WTC11 (cell line): ENCODE results near the gene LMO1.

ENCODE experiments used
- ELF4 ChIP-seq: sonication (generic); formaldehyde crosslinking; IDR thresholded peaks from 2 replicates; pipeline ENCODE4 v1.8.1; 2022; ENCODE audit warnings: low read depth, mild to moderate bottlenecking, moderate library complexity, missing genetic modification reagents
- FOXP1 ChIP-seq: sonication (generic); formaldehyde crosslinking; IDR thresholded peaks from 2 replicates; pipeline ENCODE4 v1.8.0; 2022; ENCODE audit warnings: missing genetic modification reagents, mild to moderate bottlenecking, moderate library complexity, borderline replicate concordance
- IRF2 ChIP-seq: sonication (generic); formaldehyde crosslinking; IDR thresholded peaks from 2 replicates; pipeline ENCODE4 v1.8.0; 2022; ENCODE audit warnings: low read depth, missing genetic modification reagents, borderline replicate concordance
- NFE2L1 ChIP-seq: sonication (generic); formaldehyde crosslinking; IDR thresholded peaks from 2 replicates; pipeline ENCODE4 v1.8.1; 2023; ENCODE audit warnings: missing genetic modification reagents
- PREB ChIP-seq: sonication (generic); formaldehyde crosslinking; IDR thresholded peaks from 2 replicates; pipeline ENCODE4 v1.8.1; 2022; ENCODE audit warnings: mild to moderate bottlenecking, missing genetic modification reagents, moderate library complexity, borderline replicate concordance
- TF ChIP-seq, protein P1 (sequence below): sonication (generic); formaldehyde crosslinking; IDR thresholded peaks from 2 replicates; pipeline ENCODE4 v1.8.0; 2022; ENCODE audit warnings: missing genetic modification reagents
- TF ChIP-seq, protein P2 (sequence below): sonication (generic); formaldehyde crosslinking; IDR thresholded peaks from 2 replicates; pipeline ENCODE4 v1.8.1; 2022; ENCODE audit warnings: low read depth, missing genetic modification reagents, borderline replicate concordance
- TF ChIP-seq, protein P3 (sequence below): fragments of 200-600 bp; IDR thresholded peaks from 2 replicates; pipeline ENCODE4 v1.8.0; 2022; ENCODE audit warnings: antibody characterized with exemption

DNA sequence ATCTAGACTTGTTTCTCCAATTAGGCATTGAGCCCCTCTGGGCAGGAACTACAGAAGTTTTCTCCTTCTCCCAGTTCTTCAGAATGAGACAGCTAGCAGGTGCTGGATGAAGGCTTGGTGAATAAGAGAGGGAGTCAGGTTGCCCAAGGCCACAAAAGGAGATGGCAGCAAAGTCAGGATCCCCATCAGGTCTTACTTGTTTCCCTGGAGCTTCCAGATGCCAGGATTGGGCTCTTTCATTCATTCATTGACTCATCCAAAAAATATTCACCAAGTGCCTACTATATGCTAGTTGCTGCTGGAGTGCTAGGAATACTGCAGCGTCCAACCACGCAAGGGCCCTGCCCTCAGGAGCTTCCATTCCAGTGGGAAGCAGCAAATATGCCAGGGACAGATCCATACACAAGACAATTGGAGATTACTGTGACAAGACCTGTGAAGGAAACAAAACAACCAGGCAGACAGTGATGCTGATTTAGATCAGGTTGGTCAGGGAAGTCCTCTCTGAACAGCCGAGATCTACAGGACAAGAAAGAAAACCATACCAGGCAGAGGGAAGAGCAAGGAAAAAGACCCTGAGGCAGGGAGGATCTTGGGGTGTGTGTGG, 24.6 kb upstream of the LMO1 start:
- TF ChIP-seq, protein P1, sequence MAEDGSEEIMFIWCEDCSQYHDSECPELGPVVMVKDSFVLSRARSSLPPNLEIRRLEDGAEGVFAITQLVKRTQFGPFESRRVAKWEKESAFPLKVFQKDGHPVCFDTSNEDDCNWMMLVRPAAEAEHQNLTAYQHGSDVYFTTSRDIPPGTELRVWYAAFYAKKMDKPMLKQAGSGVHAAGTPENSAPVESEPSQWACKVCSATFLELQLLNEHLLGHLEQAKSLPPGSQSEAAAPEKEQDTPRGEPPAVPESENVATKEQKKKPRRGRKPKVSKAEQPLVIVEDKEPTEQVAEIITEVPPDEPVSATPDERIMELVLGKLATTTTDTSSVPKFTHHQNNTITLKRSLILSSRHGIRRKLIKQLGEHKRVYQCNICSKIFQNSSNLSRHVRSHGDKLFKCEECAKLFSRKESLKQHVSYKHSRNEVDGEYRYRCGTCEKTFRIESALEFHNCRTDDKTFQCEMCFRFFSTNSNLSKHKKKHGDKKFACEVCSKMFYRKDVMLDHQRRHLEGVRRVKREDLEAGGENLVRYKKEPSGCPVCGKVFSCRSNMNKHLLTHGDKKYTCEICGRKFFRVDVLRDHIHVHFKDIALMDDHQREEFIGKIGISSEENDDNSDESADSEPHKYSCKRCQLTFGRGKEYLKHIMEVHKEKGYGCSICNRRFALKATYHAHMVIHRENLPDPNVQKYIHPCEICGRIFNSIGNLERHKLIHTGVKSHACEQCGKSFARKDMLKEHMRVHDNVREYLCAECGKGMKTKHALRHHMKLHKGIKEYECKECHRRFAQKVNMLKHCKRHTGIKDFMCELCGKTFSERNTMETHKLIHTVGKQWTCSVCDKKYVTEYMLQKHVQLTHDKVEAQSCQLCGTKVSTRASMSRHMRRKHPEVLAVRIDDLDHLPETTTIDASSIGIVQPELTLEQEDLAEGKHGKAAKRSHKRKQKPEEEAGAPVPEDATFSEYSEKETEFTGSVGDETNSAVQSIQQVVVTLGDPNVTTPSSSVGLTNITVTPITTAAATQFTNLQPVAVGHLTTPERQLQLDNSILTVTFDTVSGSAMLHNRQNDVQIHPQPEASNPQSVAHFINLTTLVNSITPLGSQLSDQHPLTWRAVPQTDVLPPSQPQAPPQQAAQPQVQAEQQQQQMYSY, result no peak
- TF ChIP-seq FOXP1 (CRISPR knock-in tag) (no peak), IRF2 (CRISPR knock-in tag) (no peak), PREB (no peak), ELF4 (no peak), NFE2L1 (CRISPR knock-in tag) (no peak)
- TF ChIP-seq, protein P2, sequence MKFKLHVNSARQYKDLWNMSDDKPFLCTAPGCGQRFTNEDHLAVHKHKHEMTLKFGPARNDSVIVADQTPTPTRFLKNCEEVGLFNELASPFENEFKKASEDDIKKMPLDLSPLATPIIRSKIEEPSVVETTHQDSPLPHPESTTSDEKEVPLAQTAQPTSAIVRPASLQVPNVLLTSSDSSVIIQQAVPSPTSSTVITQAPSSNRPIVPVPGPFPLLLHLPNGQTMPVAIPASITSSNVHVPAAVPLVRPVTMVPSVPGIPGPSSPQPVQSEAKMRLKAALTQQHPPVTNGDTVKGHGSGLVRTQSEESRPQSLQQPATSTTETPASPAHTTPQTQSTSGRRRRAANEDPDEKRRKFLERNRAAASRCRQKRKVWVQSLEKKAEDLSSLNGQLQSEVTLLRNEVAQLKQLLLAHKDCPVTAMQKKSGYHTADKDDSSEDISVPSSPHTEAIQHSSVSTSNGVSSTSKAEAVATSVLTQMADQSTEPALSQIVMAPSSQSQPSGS (CRISPR knock-in tag), result no peak
- TF ChIP-seq, protein P3, sequence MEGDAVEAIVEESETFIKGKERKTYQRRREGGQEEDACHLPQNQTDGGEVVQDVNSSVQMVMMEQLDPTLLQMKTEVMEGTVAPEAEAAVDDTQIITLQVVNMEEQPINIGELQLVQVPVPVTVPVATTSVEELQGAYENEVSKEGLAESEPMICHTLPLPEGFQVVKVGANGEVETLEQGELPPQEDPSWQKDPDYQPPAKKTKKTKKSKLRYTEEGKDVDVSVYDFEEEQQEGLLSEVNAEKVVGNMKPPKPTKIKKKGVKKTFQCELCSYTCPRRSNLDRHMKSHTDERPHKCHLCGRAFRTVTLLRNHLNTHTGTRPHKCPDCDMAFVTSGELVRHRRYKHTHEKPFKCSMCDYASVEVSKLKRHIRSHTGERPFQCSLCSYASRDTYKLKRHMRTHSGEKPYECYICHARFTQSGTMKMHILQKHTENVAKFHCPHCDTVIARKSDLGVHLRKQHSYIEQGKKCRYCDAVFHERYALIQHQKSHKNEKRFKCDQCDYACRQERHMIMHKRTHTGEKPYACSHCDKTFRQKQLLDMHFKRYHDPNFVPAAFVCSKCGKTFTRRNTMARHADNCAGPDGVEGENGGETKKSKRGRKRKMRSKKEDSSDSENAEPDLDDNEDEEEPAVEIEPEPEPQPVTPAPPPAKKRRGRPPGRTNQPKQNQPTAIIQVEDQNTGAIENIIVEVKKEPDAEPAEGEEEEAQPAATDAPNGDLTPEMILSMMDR, result no peak
